Ammon's horn (tissue), 1 donor: ENCODE data around the gene SEC14L6.
"Not testable (repeated sequence)": the region's sequence is repeated elsewhere in the genome, so short reads cannot be mapped to it uniquely, and the experiment has no call there.

Source experiments
- DNase-seq: peaks from one replicate; pipeline ENCODE4 v3.0.0-alpha.2; 2016; ENCODE audit warnings: low spot score

SEC14L6 gene

GRCh38 chr22:30546616-30547015, at the start of gene SEC14L6:
TSS of gene SEC14L6 (minus strand) at chr22:30546741. CDS start at chr22:30546682, 59 bp downstream.
- no peak for DNase-seq

- DNase-seq = no peak
Measured at GRCh38 chr22:30596199-30596598, 49.7 kb upstream of the SEC14L6 start.

- not testable (repeated sequence) for DNase-seq
Measured at GRCh38 chr22:30592360-30592713, 45.8 kb upstream of the SEC14L6 start.

GRCh38 chr22:30591588-30592359, 45.2 kb upstream of the SEC14L6 start, which contains the start of gene PES1:
TSS of gene PES1 (minus strand) at chr22:30591910. CDS start at chr22:30591833, 77 bp downstream.
- DNase-seq = peak; percentile 99

GRCh38 chr22:30591191-30591587, 44.6 kb upstream of the SEC14L6 start:
- DNase-seq = no peak

GRCh38 chr22:30586414-30586813, 39.9 kb upstream of the SEC14L6 start:
- DNase-seq = no peak

GRCh38 chr22:30584441-30584840, 37.9 kb upstream of the SEC14L6 start:
- DNase-seq = no peak

- DNase-seq = peak; percentile 70
Measured at GRCh38 chr22:30582788-30583545, 36.4 kb upstream of the SEC14L6 start.

GRCh38 chr22:30582051-30582450, 35.5 kb upstream of the SEC14L6 start:
- DNase-seq = no peak

GRCh38 chr22:30580896-30581295, 34.4 kb upstream of the SEC14L6 start:
- no peak for DNase-seq

GRCh38 chr22:30578481-30578880, 31.9 kb upstream of the SEC14L6 start:
- DNase-seq = no peak

GRCh38 chr22:30575859-30576258, 29.3 kb upstream of the SEC14L6 start:
- no peak for DNase-seq

- peak; percentile 56 for DNase-seq
Measured at GRCh38 chr22:30574997-30575671, 28.6 kb upstream of the SEC14L6 start.

- peak; percentile 89 for DNase-seq
Measured at GRCh38 chr22:30574095-30574981, 27.8 kb upstream of the SEC14L6 start, which contains the start of gene GAL3ST1. TSS of gene GAL3ST1 (minus strand) at chr22:30574665. CDS start at chr22:30557392, 17,273 bp downstream.

- no peak for DNase-seq
Measured at GRCh38 chr22:30573594-30574094, 27.1 kb upstream of the SEC14L6 start.

GRCh38 chr22:30572840-30573593, 26.5 kb upstream of the SEC14L6 start:
- peak; percentile 83 for DNase-seq

GRCh38 chr22:30572210-30572609, 25.7 kb upstream of the SEC14L6 start:
- no peak for DNase-seq

GRCh38 chr22:30569674-30570202, 23.2 kb upstream of the SEC14L6 start:
- DNase-seq = no peak

GRCh38 chr22:30568137-30568805, 21.7 kb upstream of the SEC14L6 start:
- no peak for DNase-seq

- not testable (repeated sequence) for DNase-seq
Measured at GRCh38 chr22:30567277-30567676, 20.7 kb upstream of the SEC14L6 start.
